SKM-1 (cell line): ENCODE results near the gene MIEN1.
"Not testable (repeated sequence)": the region's sequence is repeated elsewhere in the genome, so short reads cannot be mapped to it uniquely, and the experiment has no call there.

Source experiments
- DNase-seq: peaks from one replicate; lab custom pipeline; 2025; ENCODE audit not compliant: unreplicated experiment; lab: John Stamatoyannopoulos, UW

The MIEN1 gene

DNA sequence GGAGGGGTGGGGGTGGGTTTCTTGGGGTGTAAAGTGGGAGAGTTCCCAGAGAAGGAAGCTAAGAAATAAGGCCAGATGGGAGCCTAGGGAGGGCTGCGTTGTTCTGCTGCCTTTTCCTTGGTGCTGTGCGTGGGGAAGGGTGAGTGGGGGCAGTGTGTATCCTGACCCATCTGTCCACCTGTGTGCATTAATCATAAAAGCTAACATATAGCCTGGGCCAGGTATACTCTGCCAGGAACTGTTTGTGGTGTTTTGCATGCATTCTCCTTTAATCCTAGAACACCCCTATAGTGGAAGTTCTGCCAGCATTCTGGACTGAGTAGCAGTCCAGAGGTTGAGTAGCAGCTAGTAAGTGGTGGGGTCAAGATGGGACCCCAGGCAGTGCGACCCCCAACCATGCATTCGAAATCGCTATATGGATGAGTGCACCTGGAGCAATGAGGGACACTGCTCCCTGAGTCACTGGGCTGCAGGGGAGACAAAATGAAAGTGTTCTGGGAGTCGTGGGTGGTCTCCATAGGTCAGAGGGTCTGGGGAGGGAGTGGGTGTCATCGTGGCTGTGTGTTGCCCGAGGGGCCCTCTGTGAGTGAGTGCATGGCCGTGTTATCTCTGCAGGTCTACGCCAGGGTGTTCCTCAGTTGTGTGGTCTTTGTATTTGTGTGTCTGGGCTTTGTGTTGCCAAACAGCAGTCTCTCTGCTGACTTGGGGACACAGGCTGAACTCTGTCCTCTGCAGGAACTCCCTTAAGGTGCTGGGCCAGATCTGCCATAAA is 29.1 kb downstream of the MIEN1 start:
- no peak for DNase-seq

GRCh38 chr17:39700148-39700987 is 30.0 kb downstream of the MIEN1 start:
- no peak for DNase-seq

DNA sequence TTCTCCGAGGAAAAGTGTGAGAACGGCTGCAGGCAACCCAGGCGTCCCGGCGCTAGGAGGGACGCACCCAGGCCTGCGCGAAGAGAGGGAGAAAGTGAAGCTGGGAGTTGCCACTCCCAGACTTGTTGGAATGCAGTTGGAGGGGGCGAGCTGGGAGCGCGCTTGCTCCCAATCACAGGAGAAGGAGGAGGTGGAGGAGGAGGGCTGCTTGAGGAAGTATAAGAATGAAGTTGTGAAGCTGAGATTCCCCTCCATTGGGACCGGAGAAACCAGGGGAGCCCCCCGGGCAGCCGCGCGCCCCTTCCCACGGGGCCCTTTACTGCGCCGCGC is 30.5 kb downstream of the MIEN1 start, which contains the start of gene ERBB2:
TSS of gene ERBB2 (plus strand) at position 247 of the 330 bp plus-strand sequence. CDS start 175 bp downstream, outside the sequence.
- no peak for DNase-seq

DNA sequence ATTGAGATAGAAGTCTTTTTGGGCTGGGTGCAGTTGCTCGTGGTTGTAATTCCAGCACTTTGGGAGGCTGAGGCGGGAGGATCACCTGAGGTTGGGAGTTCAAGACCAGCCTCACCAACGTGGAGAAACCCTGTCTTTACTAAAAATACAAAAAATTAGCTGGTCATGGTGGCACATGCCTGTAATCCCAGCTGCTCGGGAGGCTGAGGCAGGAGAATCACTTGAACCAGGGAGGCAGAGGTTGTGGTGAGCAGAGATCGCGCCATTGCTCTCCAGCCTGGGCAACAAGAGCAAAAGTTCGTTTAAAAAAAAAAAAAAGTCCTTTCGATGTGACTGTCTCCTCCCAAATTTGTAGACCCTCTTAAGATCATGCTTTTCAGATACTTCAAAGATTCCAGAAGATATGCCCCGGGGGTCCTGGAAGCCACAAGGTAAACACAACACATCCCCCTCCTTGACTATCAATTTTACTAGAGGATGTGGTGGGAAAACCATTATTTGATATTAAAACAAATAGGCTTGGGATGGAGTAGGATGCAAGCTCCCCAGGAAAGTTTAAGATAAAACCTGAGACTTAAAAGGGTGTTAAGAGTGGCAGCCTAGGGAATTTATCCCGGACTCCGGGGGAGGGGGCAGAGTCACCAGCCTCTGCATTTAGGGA is 31.0 kb downstream of the MIEN1 start:
- not testable (repeated sequence) for DNase-seq

- no peak for DNase-seq
Observed at GRCh38 chr17:39697961-39698360, 32.4 kb downstream of the MIEN1 start.

DNA sequence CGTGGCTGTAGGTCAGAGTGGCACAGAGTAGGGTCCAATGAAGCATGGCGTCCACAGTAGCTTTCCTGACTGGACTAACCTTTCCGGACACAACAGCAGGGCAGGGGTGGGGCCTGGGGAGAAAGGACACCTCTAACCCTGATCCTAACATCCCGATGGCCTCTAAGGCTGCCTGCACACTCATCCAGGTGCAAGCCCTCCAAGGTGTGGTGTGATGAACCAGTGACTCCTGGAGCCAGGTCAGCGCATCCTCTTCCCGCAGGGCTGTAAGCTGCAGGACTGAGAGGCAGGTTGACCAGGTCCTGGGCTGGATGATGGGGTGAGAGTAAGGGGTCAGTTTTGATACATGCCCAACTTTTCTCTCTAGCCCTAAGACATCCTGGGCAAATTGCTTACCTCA is 33.6 kb downstream of the MIEN1 start:
- no peak for DNase-seq

DNA sequence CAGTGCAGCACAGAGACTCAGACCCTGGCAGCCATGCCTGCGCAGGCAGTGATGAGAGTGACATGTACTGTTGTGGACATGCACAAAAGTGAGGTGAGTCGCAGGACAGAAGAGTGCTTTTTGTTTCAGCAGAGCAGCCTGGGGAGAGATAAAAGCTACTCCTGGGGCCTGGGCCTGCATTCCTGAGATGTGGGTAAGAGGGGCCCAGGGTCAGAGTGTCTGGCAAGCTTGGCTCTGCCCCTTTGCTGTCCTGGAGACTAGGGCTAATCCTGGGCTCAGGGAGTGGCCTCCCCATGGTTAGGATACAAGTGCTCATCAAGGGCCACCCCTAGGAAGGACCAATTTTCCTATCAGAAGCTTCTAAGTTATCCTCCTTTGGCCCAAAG is 35.2 kb downstream of the MIEN1 start:
- DNase-seq = no peak

- no peak for DNase-seq
Observed at GRCh38 chr17:39694593-39694992, 35.7 kb downstream of the MIEN1 start.

DNA sequence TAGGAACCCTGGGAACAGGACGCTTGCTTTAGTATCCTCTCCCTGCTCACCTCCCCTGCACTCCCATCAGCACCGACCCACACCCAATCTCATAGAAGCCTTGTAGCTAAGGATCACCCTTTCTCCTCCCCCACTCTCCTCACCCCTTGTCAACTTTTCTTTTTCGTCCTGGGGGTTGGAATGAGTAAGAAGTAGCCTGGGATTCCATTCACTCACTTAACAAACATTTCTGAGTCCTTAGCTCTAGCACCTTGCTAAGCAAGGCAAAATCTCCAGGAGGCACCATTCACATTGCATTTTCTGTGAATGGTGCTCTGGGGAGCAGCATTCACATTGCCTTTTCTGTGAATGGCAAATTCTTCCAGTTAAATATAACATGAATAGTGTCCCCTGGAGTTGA is 41.4 kb downstream of the MIEN1 start:
- no peak for DNase-seq

DNA sequence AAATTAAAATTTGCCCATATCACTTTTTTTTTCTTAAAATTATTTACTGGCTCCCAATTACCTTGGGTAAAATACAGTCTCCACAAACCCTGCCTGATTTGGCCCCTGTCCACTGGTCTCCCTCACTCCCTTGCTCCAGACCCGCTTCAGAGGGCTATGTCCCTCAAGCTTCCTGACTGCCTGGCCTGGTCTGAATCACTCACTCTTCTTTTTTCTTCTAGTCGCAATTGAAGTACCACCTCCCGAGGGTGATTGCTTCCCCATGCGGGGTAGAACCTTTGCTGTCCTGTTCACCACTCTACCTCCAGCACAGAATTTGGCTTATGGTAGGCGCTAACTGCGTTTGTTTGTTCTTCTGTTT is 41.9 kb downstream of the MIEN1 start:
- no peak for DNase-seq

- DNase-seq = peak; percentile 76
Observed at GRCh38 chr17:39687546-39688474, 42.5 kb downstream of the MIEN1 start, which contains the start of gene PGAP3. TSS of gene PGAP3 (minus strand) at chr17:39688057. CDS start at chr17:39688014, 43 bp downstream.

GRCh38 chr17:39687101-39687545 is 43.2 kb downstream of the MIEN1 start:
- DNase-seq = no peak

DNA sequence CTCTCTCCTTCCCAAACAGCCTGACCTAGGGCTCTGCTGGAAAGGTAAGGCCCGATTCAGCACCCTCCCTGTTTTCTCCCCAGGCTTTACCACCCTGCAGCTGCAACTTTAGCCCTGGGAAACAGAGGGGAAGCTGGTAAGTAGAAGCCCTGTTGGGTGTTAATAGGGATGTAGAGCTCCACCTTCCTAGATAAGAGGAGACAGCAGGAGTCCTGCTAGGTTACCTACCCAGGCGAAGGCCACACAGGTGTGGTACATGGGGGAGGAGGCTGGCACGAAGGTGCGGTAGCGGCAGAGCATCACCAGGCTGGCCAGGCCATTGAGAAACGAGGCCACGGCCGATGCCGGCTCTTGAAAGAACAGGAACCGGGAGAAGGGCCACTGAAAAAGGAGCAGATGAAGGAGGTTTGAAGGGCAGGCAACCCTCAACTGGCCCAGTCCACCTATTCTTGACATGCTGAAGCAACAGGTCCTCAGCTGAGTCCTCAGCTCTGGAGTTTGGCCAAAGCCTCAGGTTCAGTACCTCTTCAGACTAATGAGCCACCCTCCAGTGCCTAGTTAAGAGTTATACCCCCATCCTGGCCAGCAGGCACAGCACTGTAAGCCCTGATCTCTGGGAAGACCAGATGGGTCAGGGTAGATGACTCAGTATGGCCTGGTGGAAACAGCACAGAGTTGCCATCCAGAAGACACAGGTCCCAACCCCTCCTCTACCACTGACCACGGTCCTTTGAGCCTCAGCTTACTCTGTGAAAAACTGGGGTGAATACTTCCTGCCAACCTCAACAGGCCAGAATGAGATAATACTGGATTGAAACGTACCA is 45.8 kb downstream of the MIEN1 start:
- DNase-seq = no peak

DNA sequence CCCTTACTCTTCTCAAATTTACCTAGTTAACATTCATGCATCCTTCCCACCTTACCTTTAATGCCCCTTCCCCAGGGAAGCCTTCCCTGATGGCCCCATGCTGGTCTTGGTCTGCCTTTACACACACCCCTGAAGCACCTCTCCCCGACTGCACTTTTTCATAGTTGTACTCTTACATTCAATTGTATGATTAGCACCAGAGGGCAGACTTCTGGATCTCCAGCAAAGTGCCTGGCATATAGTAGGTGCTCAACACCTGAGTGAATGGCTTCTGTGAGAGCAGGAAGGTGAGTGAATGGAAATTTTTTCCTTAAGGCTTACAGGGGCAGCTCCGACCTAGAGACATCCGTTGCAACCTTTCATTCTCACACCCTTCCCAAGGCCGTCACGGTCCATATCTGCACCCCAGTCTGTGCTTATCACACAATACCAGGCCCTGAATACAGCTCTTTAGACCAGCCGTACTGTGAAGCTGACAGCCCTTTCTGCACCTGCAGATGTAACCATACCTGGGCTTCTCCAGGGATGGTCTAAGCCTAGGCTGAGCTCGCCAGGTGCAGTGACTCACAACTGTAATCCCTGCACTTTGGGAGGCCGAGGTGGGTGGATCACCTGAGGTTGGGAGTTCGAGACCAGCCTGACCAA is 46.9 kb downstream of the MIEN1 start:
- DNase-seq = no peak

- no peak for DNase-seq
Observed at GRCh38 chr17:39679521-39680192, 50.7 kb downstream of the MIEN1 start.
